Gastrocnemius medialis (tissue), 4 donors: ENCODE data around the gene CCP110. TPM values are rescaled to one million over a fixed set of nuclear protein-coding genes. Genes with fewer than 3 reads are reported as not detected.

ENCODE experiments used
- ATAC-seq, 2 donors: fragments of 150-250 bp; one replicate each; pipeline ENCODE4 v1.9.1; 2016
- DNase-seq, 2 donors: peaks; one replicate each; pipeline ENCODE4 v3.0.0-alpha.2; 2019
- H3K27ac ChIP-seq, 4 donors: fragments of 200-600 bp; sonication (generic); 1 replicate in 1 of 4; 2 replicates in 3 of 4; pipeline ENCODE4 v1.5.1; 2016 to 2018; ENCODE audit warnings: mild to moderate bottlenecking in 2 of 4, moderate library complexity in 1 of 4
- H3K27me3 ChIP-seq, 3 donors: fragments of 200-600 bp; sonication (generic) in 2 of 3; 1 replicate in 1 of 3; 2 replicates in 2 of 3; pipeline versions ENCODE4 v1.5.1 to v1.6.0; 2016 to 2019; ENCODE audit warnings: mild to moderate bottlenecking in 1 of 3, moderate library complexity in 1 of 3
- H3K36me3 ChIP-seq, 2 donors: fragments of 200-600 bp; sonication (generic) in 1 of 2; one replicate each; pipeline ENCODE4 v1.5.1; 2017 to 2018
- H3K4me1 ChIP-seq, 2 donors: fragments of 200-600 bp; sonication (generic) in 1 of 2; one replicate each; pipeline ENCODE4 v1.5.1; 2016 to 2017; ENCODE audit warnings: mild to moderate bottlenecking in 2 of 2
- H3K4me3 ChIP-seq, 4 donors: fragments of 200-600 bp; sonication (generic) in 3 of 4; 1 replicate in 1 of 4; 2 replicates in 3 of 4; pipeline ENCODE4 v1.5.1; 2016 to 2019; ENCODE audit warnings: mild to moderate bottlenecking in 2 of 4
- H3K9me3 ChIP-seq, 3 donors: fragments of 200-600 bp; sonication (generic) in 2 of 3; 1 replicate in 1 of 3; 2 replicates in 2 of 3; pipeline ENCODE4 v1.5.1; 2016 to 2019
- CTCF ChIP-seq, 5 experiments: fragments of 450-650 bp in 3 of 5; fragments of 200-600 bp in 2 of 5; sonication (generic) in 2 of 5; IDR thresholded peaks in 4 of 5; conservative IDR thresholded peaks in 1 of 5; 1 replicate in 4 of 5; 2 replicates in 1 of 5; pipeline ENCODE4 v1.5.1; 2016 to 2019; ENCODE audit warnings: antibody characterized with exemption in 5 of 5, mild to moderate bottlenecking in 3 of 5, moderate library complexity in 3 of 5
- POLR2A ChIP-seq, 2 donors: fragments of 450-650 bp; IDR thresholded peaks; one replicate each; pipeline ENCODE4 v1.6.1; 2017; ENCODE audit warnings: antibody characterized with exemption in 2 of 2, mild to moderate bottlenecking in 2 of 2, moderate library complexity in 2 of 2
- in situ Hi-C, 4 donors: fragments of 200-750 bp; cut with MboI; loops; one replicate each; pipeline versions ENCODE4 v1.15.0 to v1.8.0; 2017; ENCODE audit warnings: low sequenced_read_pairs in 4 of 4
- intact Hi-C: fragments of 100-400 bp; cut with DNase I; formaldehyde crosslinking; loops from one replicate; pipeline ENCODE4 v1.15.1; 2023; ENCODE audit warnings: low total_unique reads
- total RNA-seq, 4 donors: library from RNA; depleted of rRNA; stranded (reverse); fragments of >200 nt; gene quantifications; one replicate each; pipeline versions ENCODE4 v1.1.0 to v1.2.3, GENCODE V29; 2016

Gene CCP110
- total RNA-seq, 4 donors from 2014 or later: 6.8 to 8.8 (median 7.0) TPM

- intact Hi-C loops: loop anchor here (5.0 kb wide), 2 partner anchors 196 to 719 kb away; partner anchors contain the start of genes ARL6IP1, IQCK and KNOP1
- Histone ChIP-seq H3K9me3 (no peaks in the 10 kb centered on the region), H3K4me1 (peaks cover 28 to 30% of the 10 kb centered on the region in 2 donors), H3K36me3 (peaks cover 0 to 11% of the 10 kb centered on the region in 2 donors), H3K27me3 (no peaks in the 10 kb centered on the region), H3K4me3 (peak overlapping the region; percentile 79 to 96 (median 92)), H3K27ac (peak overlapping the region; percentile 86 to 94 (median 90))
- ATAC-seq: no peak
- no peak for DNase-seq
- in situ Hi-C loops: loop anchor here in 1 of 4 donors (25.0 kb wide), 1 partner anchor 734 kb away; the partner anchor contains the start of gene RPS15A
- TF ChIP-seq POLR2A (IDR thresholded peaks at IDR 0.05) (no peak), CTCF (IDR thresholded peaks at IDR 0.05 in 4 of 5, conservative IDR thresholded peaks at IDR 0.05 in 1 of 5) (no peak)
Measured at GRCh38 chr16:19520861-19521331, 2.8 kb upstream of the CCP110 start.

DNA sequence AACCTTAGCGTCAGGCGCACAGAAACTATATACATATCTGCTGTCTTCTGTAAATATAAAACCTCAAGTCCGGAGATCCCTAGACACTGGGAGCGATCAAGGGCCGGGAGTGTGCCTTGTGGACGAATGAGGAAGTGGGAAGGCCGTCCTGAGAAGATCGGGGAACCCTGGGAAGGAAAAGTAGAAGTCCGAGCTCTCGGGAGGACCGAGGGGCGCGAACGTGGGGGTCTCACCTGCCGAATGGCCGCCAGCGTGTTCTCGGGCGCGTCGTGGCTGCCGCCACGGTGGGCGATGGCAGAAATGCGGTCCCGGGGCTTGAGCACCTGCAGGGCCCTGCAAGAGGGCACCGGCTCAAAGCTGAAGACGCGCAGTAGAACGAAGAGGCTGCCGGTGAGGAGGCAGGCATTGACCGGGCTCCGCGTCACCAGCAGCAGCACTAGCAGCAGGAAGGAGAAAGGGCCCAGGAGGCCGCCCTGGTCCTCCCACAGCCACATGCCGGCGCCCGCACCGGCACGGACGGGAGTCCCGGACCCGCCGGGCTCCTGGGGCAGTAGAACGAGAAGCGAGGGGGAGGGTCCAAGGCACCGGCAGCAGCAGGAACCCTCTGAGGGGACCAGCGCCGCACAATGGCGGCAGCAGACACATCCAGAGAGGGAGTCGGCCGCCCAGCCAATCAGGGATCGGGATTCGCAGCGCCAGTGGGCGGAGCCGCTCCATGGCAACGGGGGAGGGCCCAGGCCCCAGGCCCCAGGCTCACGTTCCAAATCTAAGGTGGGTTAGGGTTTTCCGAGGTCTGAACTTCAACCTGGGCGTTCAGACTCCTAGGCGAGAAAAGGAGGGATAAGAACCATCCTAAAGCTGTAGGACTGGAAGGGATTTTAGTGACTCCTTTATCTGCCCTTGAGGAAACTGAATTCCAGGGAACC, 2.0 kb upstream of the CCP110 start, which contains the start of gene GDE1:
Gene GDE1 (minus strand): TSS at position 628 of the 926 bp plus-strand sequence. CDS start 134 bp downstream, at position 494.
- ATAC-seq: peak; percentile 90

DNA sequence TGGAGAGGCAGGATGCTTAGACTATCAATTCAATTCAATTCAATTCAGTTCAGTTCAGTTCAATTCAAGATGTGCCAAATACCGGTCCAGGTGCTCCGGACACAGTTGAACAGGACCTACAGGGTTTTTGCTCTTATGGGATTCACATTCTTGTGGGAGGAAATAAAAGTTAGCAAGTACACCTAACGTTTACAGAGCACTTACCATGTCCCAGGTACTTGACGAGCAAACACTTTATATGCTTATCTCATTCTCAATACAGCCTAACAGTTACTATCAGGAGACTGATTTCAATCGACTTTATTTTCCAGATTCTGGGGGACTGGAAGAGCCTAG, 1.4 kb upstream of the CCP110 start:
- Histone ChIP-seq H3K9me3 (no peaks in the 10 kb centered on the region), H3K27me3 (no peaks in the 10 kb centered on the region), H3K36me3 (no peaks in the 10 kb centered on the region), H3K27ac (peak overlapping the region; percentile 86 to 94 (median 90)), H3K4me3 (peak overlapping the region in 3 of 4 donors; percentile 79 to 96 (median 95)), H3K4me1 (peaks cover 28 to 30% of the 10 kb centered on the region in 2 donors)
- ATAC-seq (no peak), DNase-seq (no peak)
- TF ChIP-seq POLR2A (IDR thresholded peaks at IDR 0.05): no peak
- TF ChIP-seq CTCF (IDR thresholded peaks at IDR 0.05 in 4 of 5, conservative IDR thresholded peaks at IDR 0.05 in 1 of 5): no peak
- in situ Hi-C loops: loop anchor here in 1 of 4 donors (25.0 kb wide), 1 partner anchor 735 kb away; the partner anchor contains the start of gene RPS15A
- intact Hi-C loops: loop anchor here (1.0 to 5.0 kb wide), 4 partner anchors 33 to 720 kb away; partner anchors contain the start of genes ARL6IP1, COQ7, IQCK and KNOP1

More for the DNA sequence above, 2.0 kb upstream of the CCP110 start, which contains the start of gene GDE1:
- in situ Hi-C loops (loop anchor here in 1 of 4 donors (25.0 kb wide), 1 partner anchor 734 kb away; the partner anchor contains the start of gene RPS15A), intact Hi-C loops (loop anchor here (1.0 to 5.0 kb wide), 4 partner anchors 34 to 719 kb away; partner anchors contain the start of genes ARL6IP1, COQ7, IQCK and KNOP1)
- TF ChIP-seq CTCF (IDR thresholded peaks at IDR 0.05 in 4 of 5, conservative IDR thresholded peaks at IDR 0.05 in 1 of 5) (peak in 2 of 5 experiments; percentile 30 to 38), POLR2A (IDR thresholded peaks at IDR 0.05) (peak; percentile 85 to 92)
- peak; percentile 89 to 93 for DNase-seq
- H3K4me1 ChIP-seq: peaks cover 28 to 30% of the 10 kb centered on the region in 2 donors
- H3K27me3 ChIP-seq: no peaks in the 10 kb centered on the region
- H3K27ac ChIP-seq: peak within 1 kb of the TSS; percentile 86 to 94 (median 90)
- peaks cover 0 to 2% of the 10 kb centered on the region in 2 donors for H3K36me3 ChIP-seq
- no peaks in the 10 kb centered on the region for H3K9me3 ChIP-seq
- H3K4me3 ChIP-seq: peak within 1 kb of the TSS; percentile 79 to 96 (median 92)

GRCh38 chr16:19522760-19523159, 982 bp upstream of the CCP110 start:
- Histone ChIP-seq H3K4me3 (no peak overlapping the region), H3K36me3 (peaks cover under 1 to 2% of the 10 kb centered on the region in 2 donors), H3K9me3 (no peaks in the 10 kb centered on the region), H3K4me1 (peaks cover 28 to 30% of the 10 kb centered on the region in 2 donors), H3K27me3 (no peaks in the 10 kb centered on the region), H3K27ac (peak overlapping the region in 2 of 4 donors; percentile 88 to 94)
- intact Hi-C loops (loop anchor here (1.0 to 5.0 kb wide), 4 partner anchors 33 to 720 kb away; partner anchors contain the start of genes ARL6IP1, COQ7, IQCK and KNOP1), in situ Hi-C loops (loop anchor here in 1 of 4 donors (25.0 kb wide), 1 partner anchor 735 kb away; the partner anchor contains the start of gene RPS15A)
- ATAC-seq: no peak
- DNase-seq: no peak
- TF ChIP-seq CTCF (IDR thresholded peaks at IDR 0.05 in 4 of 5, conservative IDR thresholded peaks at IDR 0.05 in 1 of 5) (no peak), POLR2A (IDR thresholded peaks at IDR 0.05) (no peak)
